Stimulated activated naive B cell treated with anti-CD40 and anti-IgM and Interleukin-4, amounts not matched to agents 10 μg/mL and 1 μg/mL and 100 μg/mL, for 72 hours (primary cell): ENCODE data around the gene SORBS2.

Experiments used
- ATAC-seq, 2 donors: fragments of 150-1000 bp; cut with Tn5 transposase; replicated peaks; 2 replicates each; pipeline ENCODE4 v1.10.0; 2021; ENCODE audit warnings: moderate library complexity in 1 of 2
- DNase-seq: peaks from one replicate; pipeline ENCODE4 v3.0.0; 2021
- H3K27ac Mint-ChIP-seq: one replicate; pipeline ENCODE4 v1.8.0; 2022; ENCODE audit warnings: mild to moderate bottlenecking, mixed read lengths
- H3K27me3 Mint-ChIP-seq, 2 donors: one replicate each; pipeline ENCODE4 v1.8.0; 2022; ENCODE audit warnings: mixed read lengths in 2 of 2
- H3K36me3 Mint-ChIP-seq, 2 donors: one replicate each; pipeline ENCODE4 v1.8.0; 2022; ENCODE audit warnings: mixed read lengths in 2 of 2, mild to moderate bottlenecking in 1 of 2
- H3K4me1 Mint-ChIP-seq, 2 donors: one replicate each; pipeline ENCODE4 v1.8.0; 2022; ENCODE audit warnings: mixed read lengths in 2 of 2, mild to moderate bottlenecking in 1 of 2
- H3K4me3 Mint-ChIP-seq, 2 donors: one replicate each; pipeline ENCODE4 v1.8.0; 2022; ENCODE audit warnings: mild to moderate bottlenecking in 2 of 2, mixed read lengths in 2 of 2, moderate library complexity in 1 of 2
- H3K9me3 Mint-ChIP-seq, 2 donors: one replicate each; pipeline ENCODE4 v1.8.0; 2022; ENCODE audit warnings: mixed read lengths in 2 of 2, mild to moderate bottlenecking in 1 of 2

Gene SORBS2

GRCh38 chr4:185590982-185591381, 221.0 kb downstream of the SORBS2 start:
- peak overlapping the region; percentile 43 for H3K27ac Mint-ChIP-seq
- ATAC-seq = no peak

GRCh38 chr4:185589067-185589836, 222.7 kb downstream of the SORBS2 start:
- ATAC-seq (no peak), DNase-seq (no peak)
- H3K9me3 Mint-ChIP-seq = peaks cover 6% of the 10 kb centered on the region in 2 donors
- peaks cover 4 to 8% of the 10 kb centered on the region in 2 donors for H3K36me3 Mint-ChIP-seq
- H3K27me3 Mint-ChIP-seq = peaks cover 44 to 67% of the 10 kb centered on the region in 2 donors
- no peak overlapping the region for H3K4me3 Mint-ChIP-seq
- H3K27ac Mint-ChIP-seq = peak overlapping the region; percentile 9
- H3K4me1 Mint-ChIP-seq = peaks cover 14 to 17% of the 10 kb centered on the region in 2 donors

More at GRCh38 chr4:185590982-185591381, 221.0 kb downstream of the SORBS2 start:
- peaks cover 6% of the 10 kb centered on the region in 2 donors for H3K9me3 Mint-ChIP-seq
- H3K4me1 Mint-ChIP-seq = peaks cover 14 to 17% of the 10 kb centered on the region in 2 donors
- H3K36me3 Mint-ChIP-seq = peaks cover 4 to 8% of the 10 kb centered on the region in 2 donors
- H3K27me3 Mint-ChIP-seq = peaks cover 36 to 53% of the 10 kb centered on the region in 2 donors
- H3K4me3 Mint-ChIP-seq = no peak overlapping the region
- DNase-seq = no peak

GRCh38 chr4:185587427-185588161, 224.4 kb downstream of the SORBS2 start:
- peak; percentile 86 for DNase-seq

GRCh38 chr4:185587030-185587426, 225.0 kb downstream of the SORBS2 start:
- peaks cover 6% of the 10 kb centered on the region in 2 donors for H3K9me3 Mint-ChIP-seq
- ATAC-seq (no peak), DNase-seq (no peak)
- peaks cover 40 to 71% of the 10 kb centered on the region in 2 donors for H3K27me3 Mint-ChIP-seq
- H3K4me1 Mint-ChIP-seq = peaks cover 14 to 17% of the 10 kb centered on the region in 2 donors
- peak overlapping the region; percentile 99 for H3K27ac Mint-ChIP-seq
- peak overlapping the region; percentile 71 to 82 for H3K4me3 Mint-ChIP-seq
- H3K36me3 Mint-ChIP-seq = peaks cover 4 to 8% of the 10 kb centered on the region in 2 donors

More at GRCh38 chr4:185587427-185588161, 224.4 kb downstream of the SORBS2 start:
- Mint-ChIP-seq H3K9me3 (peaks cover 6% of the 10 kb centered on the region in 2 donors), H3K27ac (peak overlapping the region; percentile 99), H3K27me3 (peaks cover 36 to 71% of the 10 kb centered on the region in 2 donors), H3K4me3 (peak overlapping the region; percentile 71 to 82), H3K4me1 (peaks cover 14 to 17% of the 10 kb centered on the region in 2 donors), H3K36me3 (peaks cover 4 to 8% of the 10 kb centered on the region in 2 donors)
- ATAC-seq = peak; percentile 99

- H3K9me3 Mint-ChIP-seq = peaks cover 6% of the 10 kb centered on the region in 2 donors
- H3K27me3 Mint-ChIP-seq = peaks cover 42 to 62% of the 10 kb centered on the region in 2 donors
- H3K4me1 Mint-ChIP-seq = peaks cover 14 to 17% of the 10 kb centered on the region in 2 donors
- no peak for ATAC-seq
- peaks cover 4 to 8% of the 10 kb centered on the region in 2 donors for H3K36me3 Mint-ChIP-seq
- DNase-seq = no peak
- H3K4me3 Mint-ChIP-seq = no peak overlapping the region
- H3K27ac Mint-ChIP-seq = no peak overlapping the region
Measured at GRCh38 chr4:185585211-185585610, 226.8 kb downstream of the SORBS2 start.

GRCh38 chr4:185583813-185584212, 228.2 kb downstream of the SORBS2 start:
- Mint-ChIP-seq H3K4me1 (peaks cover 10 to 13% of the 10 kb centered on the region in 2 donors), H3K4me3 (no peak overlapping the region), H3K27me3 (peaks cover 38 to 58% of the 10 kb centered on the region in 2 donors), H3K36me3 (peaks cover 4% of the 10 kb centered on the region in 2 donors), H3K9me3 (peaks cover 3 to 4% of the 10 kb centered on the region in 2 donors), H3K27ac (no peak overlapping the region)
- ATAC-seq (no peak), DNase-seq (no peak)

- DNase-seq (no peak), ATAC-seq (no peak)
- H3K4me3 Mint-ChIP-seq = no peak overlapping the region
- H3K27ac Mint-ChIP-seq = no peak overlapping the region
- peaks cover 3% of the 10 kb centered on the region in 2 donors for H3K36me3 Mint-ChIP-seq
- H3K4me1 Mint-ChIP-seq = peaks cover 9 to 11% of the 10 kb centered on the region in 2 donors
- peaks cover 3% of the 10 kb centered on the region in 2 donors for H3K9me3 Mint-ChIP-seq
- peaks cover 34 to 52% of the 10 kb centered on the region in 2 donors for H3K27me3 Mint-ChIP-seq
Measured at GRCh38 chr4:185582651-185583400, 229.2 kb downstream of the SORBS2 start.

GRCh38 chr4:185580699-185581098, 231.3 kb downstream of the SORBS2 start:
- Mint-ChIP-seq H3K4me1 (no peaks in the 10 kb centered on the region), H3K27me3 (peaks cover 28 to 37% of the 10 kb centered on the region in 2 donors), H3K9me3 (no peaks in the 10 kb centered on the region), H3K27ac (no peak overlapping the region), H3K36me3 (no peaks in the 10 kb centered on the region), H3K4me3 (no peak overlapping the region)
- no peak for ATAC-seq
- DNase-seq = no peak

- Mint-ChIP-seq H3K27me3 (peaks cover 30% of the 10 kb centered on the region in 2 donors), H3K4me3 (no peak overlapping the region), H3K9me3 (no peaks in the 10 kb centered on the region), H3K27ac (no peak overlapping the region), H3K36me3 (no peaks in the 10 kb centered on the region), H3K4me1 (no peaks in the 10 kb centered on the region)
- DNase-seq (no peak), ATAC-seq (no peak)
Measured at GRCh38 chr4:185578284-185578683, 233.7 kb downstream of the SORBS2 start.

- ATAC-seq (no peak), DNase-seq (no peak)
- Mint-ChIP-seq H3K27ac (no peak overlapping the region), H3K9me3 (no peaks in the 10 kb centered on the region), H3K36me3 (no peaks in the 10 kb centered on the region), H3K4me3 (no peak overlapping the region), H3K27me3 (peaks cover 22 to 29% of the 10 kb centered on the region in 2 donors), H3K4me1 (no peaks in the 10 kb centered on the region)
Measured at GRCh38 chr4:185576962-185577950, 234.7 kb downstream of the SORBS2 start.

GRCh38 chr4:185576314-185576961, 235.6 kb downstream of the SORBS2 start:
- Mint-ChIP-seq H3K36me3 (no peaks in the 10 kb centered on the region), H3K4me3 (no peak overlapping the region), H3K27ac (no peak overlapping the region), H3K9me3 (no peaks in the 10 kb centered on the region), H3K27me3 (peaks cover 21 to 23% of the 10 kb centered on the region in 2 donors), H3K4me1 (no peaks in the 10 kb centered on the region)
- ATAC-seq (no peak), DNase-seq (no peak)

GRCh38 chr4:185573651-185574199, 238.3 kb downstream of the SORBS2 start:
- Mint-ChIP-seq H3K27ac (no peak overlapping the region), H3K4me1 (no peaks in the 10 kb centered on the region), H3K36me3 (no peaks in the 10 kb centered on the region), H3K4me3 (no peak overlapping the region), H3K9me3 (no peaks in the 10 kb centered on the region), H3K27me3 (peaks cover 18 to 23% of the 10 kb centered on the region in 2 donors)
- ATAC-seq (no peak), DNase-seq (no peak)
